Measurements from ENCODE around the gene PDZD8. TPM values are rescaled to one million over a fixed set of nuclear protein-coding genes. Genes with fewer than 3 reads are reported as not detected.

Gene PDZD8
- polyA plus RNA-seq, 1 donor (not counting 4 experiments of a cell fraction or from before 2014, with no cell fraction given): 24.3 TPM

- H3K4me2 ChIP-seq (ENCODE audit: control insufficient read depth, extremely low read depth, insufficient read depth, low read depth, low read length): no peak overlapping the region
- no peaks in the 10 kb centered on the region for H3K9me1 ChIP-seq (ENCODE audit: control insufficient read depth, extremely low read depth, insufficient read depth, low read length)
- no peak overlapping the region for H3K4me3 ChIP-seq (ENCODE audit: control insufficient read depth in 2 of 3, extremely low read depth in 1 of 3, insufficient read depth in 2 of 3, low read depth in 1 of 3, low read length in 3 of 3)
- no peak overlapping the region for H2AFZ ChIP-seq (ENCODE audit: control insufficient read depth, low read length)
- no peak overlapping the region for H3K27ac ChIP-seq (ENCODE audit: control insufficient read depth, insufficient read depth, low read length)
- FAIRE-seq: no peak
- H3K9ac ChIP-seq (ENCODE audit: control insufficient read depth, extremely low read depth, insufficient read depth, low read length): no peak overlapping the region
- H3K79me2 ChIP-seq (ENCODE audit: control insufficient read depth, insufficient read depth, low read length): no peaks in the 10 kb centered on the region
- TF ChIP-seq EZH2 (IDR thresholded peaks at IDR 0.05; ENCODE audit: low read length) (no peak), CTCF (optimal IDR thresholded peaks at IDR 0.05 in 1 of 3, IDR thresholded peaks at IDR 0.05 in 1 of 3, conservative IDR thresholded peaks at IDR 0.05 in 1 of 3; ENCODE audit: extremely low read depth in 1 of 3, insufficient read depth in 2 of 3, low read length in 3 of 3) (no peak)
- DNase-seq (ENCODE audit: low read depth, low spot score): no peak
- no peaks in the 10 kb centered on the region for H3K36me3 ChIP-seq (ENCODE audit: control insufficient read depth in 2 of 2, extremely low read depth in 1 of 2, insufficient read depth in 2 of 2, low read length in 2 of 2)
- dilution Hi-C loops (cut with MboI; ENCODE audit: extremely low pct_ligation_motif_present, low sequenced_read_pairs): no loop called here
- H3K27me3 ChIP-seq (ENCODE audit: control insufficient read depth, extremely low read depth, insufficient read depth, low read length): no peaks in the 10 kb centered on the region
- no peaks in the 10 kb centered on the region for H3K9me3 ChIP-seq (ENCODE audit: control insufficient read depth, low read depth, low read length)
- no peaks in the 10 kb centered on the region for H4K20me1 ChIP-seq (ENCODE audit: control insufficient read depth, extremely low read depth, insufficient read depth, low read length)
- H3K4me1 ChIP-seq (ENCODE audit: control insufficient read depth, extremely low read depth, insufficient read depth, low read length): no peaks in the 10 kb centered on the region
These were observed 24.3 kb upstream of the PDZD8 start for GRCh38 chr10:117399341-117400196.

DNA sequence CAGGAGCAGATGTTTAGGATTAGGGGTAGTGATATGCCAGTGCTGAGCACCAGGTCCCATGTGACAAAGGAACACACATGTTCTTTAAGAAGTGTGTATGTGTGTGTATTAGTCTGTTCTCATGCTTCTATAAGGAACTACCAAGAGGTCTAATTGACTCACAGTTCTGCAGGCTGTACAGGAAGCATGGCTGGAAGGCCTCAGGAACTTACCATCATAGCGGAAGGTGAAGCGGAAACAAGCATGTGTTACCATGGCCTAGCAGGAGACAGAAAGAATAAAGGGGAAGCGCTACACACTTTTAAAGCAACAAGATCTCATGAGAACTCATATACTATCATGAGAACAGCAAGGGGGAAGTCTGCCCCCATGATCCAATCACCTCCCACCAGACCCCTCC is 22.8 kb upstream of the PDZD8 start:
- H3K27me3 ChIP-seq (ENCODE audit: control insufficient read depth, extremely low read depth, insufficient read depth, low read length): no peaks in the 10 kb centered on the region
- H3K4me3 ChIP-seq (ENCODE audit: control insufficient read depth in 2 of 3, extremely low read depth in 1 of 3, insufficient read depth in 2 of 3, low read depth in 1 of 3, low read length in 3 of 3): no peak overlapping the region
- H2AFZ ChIP-seq (ENCODE audit: control insufficient read depth, low read length): no peak overlapping the region
- H4K20me1 ChIP-seq (ENCODE audit: control insufficient read depth, extremely low read depth, insufficient read depth, low read length): no peaks in the 10 kb centered on the region
- H3K9me3 ChIP-seq (ENCODE audit: control insufficient read depth, low read depth, low read length): no peaks in the 10 kb centered on the region
- no peak overlapping the region for H3K4me2 ChIP-seq (ENCODE audit: control insufficient read depth, extremely low read depth, insufficient read depth, low read depth, low read length)
- DNase-seq (ENCODE audit: low read depth, low spot score): no peak
- no peak for FAIRE-seq
- H3K9ac ChIP-seq (ENCODE audit: control insufficient read depth, extremely low read depth, insufficient read depth, low read length): no peak overlapping the region
- H3K4me1 ChIP-seq (ENCODE audit: control insufficient read depth, extremely low read depth, insufficient read depth, low read length): no peaks in the 10 kb centered on the region
- no peaks in the 10 kb centered on the region for H3K79me2 ChIP-seq (ENCODE audit: control insufficient read depth, insufficient read depth, low read length)
- H3K9me1 ChIP-seq (ENCODE audit: control insufficient read depth, extremely low read depth, insufficient read depth, low read length): no peaks in the 10 kb centered on the region
- dilution Hi-C loops (cut with MboI; ENCODE audit: extremely low pct_ligation_motif_present, low sequenced_read_pairs): no loop called here
- TF ChIP-seq EZH2 (IDR thresholded peaks at IDR 0.05; ENCODE audit: low read length) (no peak), CTCF (optimal IDR thresholded peaks at IDR 0.05 in 1 of 3, IDR thresholded peaks at IDR 0.05 in 1 of 3, conservative IDR thresholded peaks at IDR 0.05 in 1 of 3; ENCODE audit: extremely low read depth in 1 of 3, insufficient read depth in 2 of 3, low read length in 3 of 3) (no peak)
- H3K36me3 ChIP-seq (ENCODE audit: control insufficient read depth in 2 of 2, extremely low read depth in 1 of 2, insufficient read depth in 2 of 2, low read length in 2 of 2): no peaks in the 10 kb centered on the region
- no peak overlapping the region for H3K27ac ChIP-seq (ENCODE audit: control insufficient read depth, insufficient read depth, low read length)
